Duodenal mucosa (tissue), 2 donors: ENCODE measurements around the gene NCAPG2.

Source experiments
- H3K27ac ChIP-seq: one replicate; pipeline ENCODE4 v1.7.0; 2013; ENCODE audit warnings: low read depth, low read length
- H3K27me3 ChIP-seq, 2 donors: one replicate each; pipeline ENCODE4 v1.7.0; 2013; ENCODE audit warnings: low read length in 2 of 2, control low read depth in 1 of 2; ENCODE audit not compliant: insufficient read depth in 2 of 2, control insufficient read depth in 1 of 2
- H3K36me3 ChIP-seq, 2 donors: one replicate each; pipeline ENCODE4 v1.7.0; 2013; ENCODE audit warnings: low read length in 2 of 2, control low read depth in 1 of 2; ENCODE audit not compliant: insufficient read depth in 2 of 2, control insufficient read depth in 1 of 2
- H3K4me1 ChIP-seq, 2 donors: one replicate each; pipeline ENCODE4 v1.7.0; 2013; ENCODE audit warnings: low read length in 2 of 2, control low read depth in 1 of 2; ENCODE audit not compliant: insufficient read depth in 2 of 2, control insufficient read depth in 1 of 2
- H3K4me3 ChIP-seq, 2 donors: one replicate each; pipeline ENCODE4 v1.7.0; 2013; ENCODE audit warnings: low read length in 2 of 2, low read depth in 1 of 2
- H3K9ac ChIP-seq, 2 donors: one replicate each; pipeline ENCODE4 v1.7.0; 2013; ENCODE audit warnings: low read length in 2 of 2, low read depth in 1 of 2
- H3K9me3 ChIP-seq, 2 donors: one replicate each; pipeline ENCODE4 v1.7.0; 2013; ENCODE audit warnings: low read length in 2 of 2, control low read depth in 1 of 2; ENCODE audit not compliant: control insufficient read depth in 1 of 2

The NCAPG2 gene

DNA sequence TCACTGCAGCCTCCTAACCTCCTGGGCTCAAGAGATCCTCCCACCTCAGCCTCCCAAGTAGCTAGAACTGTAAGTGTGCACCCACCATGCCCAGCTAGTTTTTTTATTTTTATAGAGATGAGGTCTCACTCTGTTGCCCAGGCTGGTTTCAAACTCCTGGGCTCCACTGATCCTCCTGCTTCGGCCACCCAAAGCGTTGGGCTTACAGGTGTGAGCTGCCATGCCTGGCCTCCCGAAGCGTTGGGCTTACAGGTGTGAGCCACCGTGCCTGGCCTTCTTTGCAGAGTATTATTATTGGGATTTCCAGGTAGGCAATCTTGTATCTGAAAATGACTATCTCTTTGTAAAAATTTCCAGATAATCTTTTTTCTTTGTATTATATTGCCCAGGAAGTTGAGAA lies 23.1 kb upstream of the NCAPG2 start:
- Histone ChIP-seq H3K27ac (no peak overlapping the region), H3K36me3 (peaks cover 0 to 10% of the 10 kb centered on the region in 2 donors), H3K4me1 (no peaks in the 10 kb centered on the region), H3K27me3 (no peaks in the 10 kb centered on the region), H3K4me3 (no peak overlapping the region), H3K9ac (no peak overlapping the region), H3K9me3 (no peaks in the 10 kb centered on the region)

DNA sequence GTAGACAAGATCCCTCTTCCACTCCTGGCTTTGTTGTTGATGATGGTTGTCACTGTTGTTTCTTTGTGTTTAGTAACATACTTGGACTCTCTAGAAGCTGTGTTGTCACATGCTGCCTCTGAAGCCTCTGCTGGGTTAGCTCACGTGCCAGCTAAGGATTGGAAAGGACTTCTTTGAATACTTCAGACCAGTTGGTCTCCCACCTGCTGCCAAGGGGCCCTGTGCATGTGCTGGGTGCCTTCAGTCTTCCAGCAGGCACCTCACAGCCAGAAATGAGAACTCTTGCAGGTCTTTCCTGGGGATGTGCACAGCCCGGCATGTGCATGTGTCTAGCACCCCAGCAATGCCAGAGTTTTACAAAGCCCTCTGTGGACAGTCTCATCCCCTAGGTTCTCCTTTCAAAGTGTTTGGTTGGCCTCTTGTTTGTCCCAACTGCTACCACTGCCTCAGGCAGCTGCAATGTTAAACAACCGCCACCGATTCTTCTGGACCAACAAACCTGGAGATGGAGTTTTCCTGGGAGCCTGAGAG lies 21.7 kb upstream of the NCAPG2 start:
- Histone ChIP-seq H3K36me3 (peaks cover 0 to 7% of the 10 kb centered on the region in 2 donors), H3K27me3 (no peaks in the 10 kb centered on the region), H3K9ac (no peak overlapping the region), H3K4me3 (no peak overlapping the region), H3K4me1 (no peaks in the 10 kb centered on the region), H3K27ac (no peak overlapping the region), H3K9me3 (no peaks in the 10 kb centered on the region)

GRCh38 chr7:158725506-158725800 lies 20.8 kb upstream of the NCAPG2 start:
- Histone ChIP-seq H3K27ac (no peak overlapping the region), H3K9me3 (no peaks in the 10 kb centered on the region), H3K4me3 (no peak overlapping the region), H3K27me3 (no peaks in the 10 kb centered on the region), H3K9ac (no peak overlapping the region), H3K4me1 (no peaks in the 10 kb centered on the region), H3K36me3 (peaks cover 0 to 7% of the 10 kb centered on the region in 2 donors)

GRCh38 chr7:158724658-158725505 lies 20.3 kb upstream of the NCAPG2 start:
- Histone ChIP-seq H3K4me3 (no peak overlapping the region), H3K27me3 (no peaks in the 10 kb centered on the region)

DNA sequence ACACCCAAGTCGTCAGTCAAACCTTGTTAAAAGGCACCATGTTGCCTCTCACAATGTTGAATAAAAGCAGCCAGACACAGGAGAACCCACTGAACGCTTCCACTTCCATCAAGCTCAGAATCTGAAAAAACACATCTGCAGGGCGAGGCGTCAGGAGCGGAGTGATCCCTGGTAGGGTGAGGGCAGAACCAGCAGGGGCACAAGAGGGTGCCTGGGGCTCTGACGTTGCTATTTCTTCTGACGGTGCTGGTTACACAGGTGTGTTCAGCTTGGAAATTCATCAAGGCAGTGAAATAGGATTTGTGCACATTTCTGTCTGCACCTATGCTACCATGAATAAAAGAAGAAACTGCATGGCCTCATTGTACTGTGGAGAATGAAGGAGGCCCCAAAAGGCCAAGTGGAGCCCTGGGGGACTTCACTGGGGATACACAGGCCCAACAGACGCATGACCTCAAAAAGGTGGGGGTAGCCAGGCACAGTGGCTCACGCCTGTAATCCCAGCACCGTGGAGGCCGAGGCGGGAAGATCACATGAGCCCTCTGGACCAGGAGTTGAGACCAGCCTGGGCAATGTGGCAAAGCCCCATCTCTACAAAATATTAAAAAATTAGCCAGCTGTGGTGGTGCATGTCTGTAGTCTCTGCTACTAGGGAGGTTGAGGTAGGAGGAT lies 19.2 kb upstream of the NCAPG2 start:
- H3K27me3 ChIP-seq, result no peaks in the 10 kb centered on the region
- no peak overlapping the region for H3K27ac ChIP-seq
- no peaks in the 10 kb centered on the region for H3K9me3 ChIP-seq
- H3K36me3 ChIP-seq, result no peaks in the 10 kb centered on the region
- no peak overlapping the region for H3K9ac ChIP-seq
- H3K4me3 ChIP-seq, result no peak overlapping the region
- H3K4me1 ChIP-seq, result no peaks in the 10 kb centered on the region

More at GRCh38 chr7:158724658-158725505, 20.3 kb upstream of the NCAPG2 start:
- no peak overlapping the region for H3K9ac ChIP-seq
- peaks cover 0 to 3% of the 10 kb centered on the region in 2 donors for H3K36me3 ChIP-seq
- no peak overlapping the region for H3K27ac ChIP-seq
- no peaks in the 10 kb centered on the region for H3K9me3 ChIP-seq
- H3K4me1 ChIP-seq, result no peaks in the 10 kb centered on the region

GRCh38 chr7:158723266-158723665 lies 18.7 kb upstream of the NCAPG2 start:
- Histone ChIP-seq H3K9me3 (no peaks in the 10 kb centered on the region), H3K36me3 (no peaks in the 10 kb centered on the region), H3K4me3 (no peak overlapping the region), H3K27ac (no peak overlapping the region), H3K4me1 (no peaks in the 10 kb centered on the region), H3K9ac (no peak overlapping the region), H3K27me3 (no peaks in the 10 kb centered on the region)

DNA sequence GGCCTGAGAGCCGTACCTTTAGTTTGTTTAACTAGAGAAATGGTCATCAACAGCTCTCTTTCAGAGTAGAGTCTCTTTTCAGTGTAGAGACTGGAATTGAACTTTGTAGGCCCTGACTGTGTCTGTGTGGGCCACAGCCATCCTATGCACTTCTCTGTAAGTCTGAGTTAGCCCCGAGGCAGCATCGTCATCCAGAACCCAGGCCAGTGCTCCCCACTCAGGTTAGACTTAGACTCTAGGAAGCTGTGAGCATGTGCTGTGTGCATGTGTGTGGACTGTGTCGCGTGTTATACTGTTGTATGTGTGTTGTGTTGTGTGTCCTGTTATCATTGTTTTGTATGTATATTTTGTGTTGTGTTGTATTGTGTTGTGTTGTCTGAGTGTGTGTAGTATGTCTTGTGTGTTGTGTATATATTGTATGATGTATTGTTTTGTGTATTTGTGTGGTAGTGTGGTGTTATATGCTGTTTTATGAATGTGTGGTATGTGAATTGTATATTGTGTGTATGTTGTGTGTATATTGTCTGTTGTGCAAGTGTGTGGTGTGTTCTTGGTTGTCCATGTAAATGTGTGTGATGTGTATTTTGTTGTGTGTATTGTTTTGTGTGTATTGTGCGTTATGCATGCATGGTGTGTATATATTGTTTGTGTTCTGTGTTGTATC lies 18.1 kb upstream of the NCAPG2 start:
- no peaks in the 10 kb centered on the region for H3K4me1 ChIP-seq
- no peaks in the 10 kb centered on the region for H3K36me3 ChIP-seq
- no peak overlapping the region for H3K9ac ChIP-seq
- no peak overlapping the region for H3K4me3 ChIP-seq
- no peak overlapping the region for H3K27ac ChIP-seq
- H3K9me3 ChIP-seq, result no peaks in the 10 kb centered on the region
- no peaks in the 10 kb centered on the region for H3K27me3 ChIP-seq

DNA sequence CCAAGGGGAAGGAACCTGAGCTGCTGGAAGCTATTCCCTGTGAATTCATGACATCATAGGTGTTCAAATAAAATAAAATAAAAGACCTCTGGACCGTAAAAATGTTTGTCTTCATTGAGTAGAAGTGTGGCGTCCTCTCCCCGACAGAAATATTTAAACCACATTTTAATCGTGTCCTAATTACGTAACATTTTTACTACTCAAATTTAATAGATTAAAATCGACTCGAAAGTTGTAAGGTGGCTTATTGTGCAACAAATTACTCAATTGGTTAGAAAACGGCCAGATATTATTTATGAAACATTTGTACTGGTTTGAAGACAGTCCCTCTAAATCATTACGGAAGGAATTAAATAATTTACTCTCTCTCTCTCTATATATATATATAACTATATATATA lies 15.5 kb upstream of the NCAPG2 start:
- no peak overlapping the region for H3K9ac ChIP-seq
- H3K4me1 ChIP-seq, result no peaks in the 10 kb centered on the region
- no peaks in the 10 kb centered on the region for H3K27me3 ChIP-seq
- H3K27ac ChIP-seq, result no peak overlapping the region
- H3K9me3 ChIP-seq, result no peaks in the 10 kb centered on the region
- no peaks in the 10 kb centered on the region for H3K36me3 ChIP-seq
- no peak overlapping the region for H3K4me3 ChIP-seq

DNA sequence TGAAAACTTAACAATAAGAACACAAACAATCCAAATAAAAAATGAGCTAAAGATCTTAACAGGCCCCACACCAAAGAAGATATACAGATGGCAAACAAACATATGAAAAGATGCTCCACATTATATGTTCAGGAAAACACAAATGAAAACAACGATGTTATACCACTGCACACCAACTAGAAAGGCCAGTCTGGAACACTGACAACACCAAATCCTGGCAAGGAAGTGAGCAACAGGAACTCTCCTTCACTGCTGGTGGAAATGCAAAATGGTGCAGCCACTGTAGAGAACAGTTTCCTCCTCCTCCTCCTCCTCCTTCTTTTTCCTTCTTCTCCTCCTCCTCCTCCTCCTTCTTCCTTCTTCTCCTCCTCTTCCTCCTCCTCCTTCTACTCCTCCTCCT lies 12.2 kb upstream of the NCAPG2 start:
- no peaks in the 10 kb centered on the region for H3K27me3 ChIP-seq
- no peaks in the 10 kb centered on the region for H3K9me3 ChIP-seq
- no peak overlapping the region for H3K9ac ChIP-seq
- H3K4me1 ChIP-seq, result no peaks in the 10 kb centered on the region
- no peak overlapping the region for H3K27ac ChIP-seq
- no peaks in the 10 kb centered on the region for H3K36me3 ChIP-seq
- no peak overlapping the region for H3K4me3 ChIP-seq

DNA sequence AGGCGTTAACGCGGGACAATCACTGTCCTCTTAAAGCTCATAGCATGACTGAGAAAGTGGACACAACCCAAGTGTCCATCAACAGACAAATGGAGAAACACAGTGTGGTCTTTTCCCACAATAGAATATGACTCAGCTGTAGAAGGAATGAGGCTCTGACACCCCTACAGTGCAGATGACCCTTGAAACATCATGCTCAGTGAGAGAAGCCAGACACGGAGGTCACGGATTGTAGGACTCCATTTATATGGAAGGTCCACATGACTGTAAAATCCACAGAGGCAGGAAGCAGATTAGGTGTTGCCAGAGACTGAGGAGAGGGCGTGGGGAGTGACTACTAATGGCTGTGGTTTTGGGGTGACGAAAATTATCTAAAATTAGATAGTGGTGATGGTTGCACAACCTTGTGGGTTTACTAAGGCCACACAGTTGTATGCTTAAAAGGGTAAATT lies 6.1 kb upstream of the NCAPG2 start:
- no peak overlapping the region for H3K4me3 ChIP-seq
- peaks cover under 1 to 4% of the 10 kb centered on the region in 2 donors for H3K4me1 ChIP-seq
- peaks cover 0 to 5% of the 10 kb centered on the region in 2 donors for H3K9me3 ChIP-seq
- H3K36me3 ChIP-seq, result no peaks in the 10 kb centered on the region
- H3K27ac ChIP-seq, result no peak overlapping the region
- H3K27me3 ChIP-seq, result no peaks in the 10 kb centered on the region
- no peak overlapping the region for H3K9ac ChIP-seq
